HG03342 (cell line): Measurements from ENCODE around the gene MTMR4.
A peak's percentile ranks its signal among the peaks of the same experiment; 100 is the strongest.
"Not testable (repeated sequence)": the region's sequence is repeated elsewhere in the genome, so short reads cannot be mapped to it uniquely, and the experiment has no call there.

Experiments
- ATAC-seq: cut with Tn5 transposase; IDR thresholded peaks from one replicate; pipeline ENCODE4 v1.9.1; 2021; ENCODE audit warnings: mild to moderate bottlenecking, moderate library complexity; ENCODE audit not compliant: unreplicated experiment

The MTMR4 gene

DNA sequence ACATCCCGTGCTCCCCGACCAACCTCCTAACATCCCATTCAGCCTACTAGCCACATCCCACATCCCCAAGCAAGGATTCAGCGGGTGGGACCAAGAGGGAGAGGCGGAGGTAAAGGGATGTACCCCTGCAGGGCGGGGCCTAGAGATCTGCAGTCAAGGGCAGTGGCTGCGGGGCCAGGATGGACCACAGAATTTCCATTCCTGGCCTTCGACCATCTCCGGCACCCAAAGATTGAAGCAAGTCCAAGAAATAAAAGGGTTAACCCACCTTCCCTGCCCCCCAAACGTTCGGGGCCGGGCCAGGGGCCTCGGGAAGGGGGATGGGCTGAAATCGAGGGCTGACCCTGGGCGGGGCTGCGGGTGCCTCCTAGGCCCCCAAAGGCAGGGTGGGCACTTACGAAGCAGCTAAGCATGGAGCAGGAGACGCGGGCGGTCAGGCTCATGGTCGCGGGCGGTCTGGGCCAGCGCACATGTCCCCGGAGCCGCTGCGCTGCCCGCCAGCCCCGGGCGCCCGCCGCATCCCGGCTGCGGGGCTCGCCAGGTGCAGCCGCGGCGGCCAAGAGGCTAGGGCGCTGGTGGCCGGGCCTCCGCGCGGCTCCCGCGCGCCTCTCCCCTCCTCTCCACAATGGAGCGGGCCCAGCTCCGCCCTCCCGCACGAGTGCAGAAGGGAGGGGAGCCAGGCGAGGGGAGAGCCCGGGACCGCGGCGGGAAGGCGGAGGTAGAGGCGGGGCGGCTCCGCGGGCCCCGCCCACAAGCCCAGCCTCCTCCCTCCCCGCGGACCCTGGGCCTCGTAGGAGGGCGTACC is at the start of gene MTMR4:
Gene MTMR4, minus strand, starts transcription at position 674 of the 805 bp plus-strand sequence. Its CDS starts 231 bp downstream, at position 443.
- no peak for ATAC-seq

DNA sequence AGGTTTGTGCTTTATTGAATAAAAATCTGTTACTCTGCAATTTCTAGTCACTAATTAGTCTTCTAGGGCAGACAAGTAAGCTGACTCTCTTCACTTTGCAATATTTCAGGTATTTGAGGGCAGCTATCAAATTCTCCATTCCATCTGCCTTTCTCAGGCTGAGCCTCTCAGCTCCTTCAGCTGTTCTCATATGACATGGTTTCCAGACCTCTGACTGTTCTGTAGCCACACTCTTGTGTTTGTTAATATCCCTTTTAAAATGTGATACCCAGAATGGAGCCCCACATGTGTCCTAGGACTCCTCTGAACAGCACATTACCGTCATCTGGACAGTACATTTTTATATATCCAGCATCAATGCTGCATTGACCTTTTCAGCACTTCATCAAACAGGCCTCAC is 46.1 kb upstream of the MTMR4 start:
- no peak for ATAC-seq

DNA sequence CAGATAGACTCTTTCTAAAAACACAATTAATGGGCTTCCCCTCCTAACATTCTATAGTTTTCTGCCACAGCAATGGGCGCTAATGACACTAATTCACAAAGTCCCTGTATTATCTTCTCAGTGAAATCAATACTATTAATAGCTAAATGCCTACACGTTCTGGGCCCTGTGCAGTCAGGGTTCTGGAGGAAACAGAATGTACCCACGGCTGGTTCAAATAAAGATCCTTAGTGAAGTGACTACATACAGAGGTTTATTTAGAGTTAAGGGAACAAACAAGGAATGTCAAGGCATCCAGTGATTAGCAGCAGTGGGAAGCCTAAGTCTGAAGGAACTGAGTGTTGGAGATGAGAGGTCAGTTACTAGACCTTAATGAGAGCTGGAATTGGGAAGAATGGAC is 43.5 kb upstream of the MTMR4 start:
- ATAC-seq, result no peak

- ATAC-seq, result no peak
These were observed 42.4 kb upstream of the MTMR4 start for GRCh38 chr17:58556833-58557250.

DNA sequence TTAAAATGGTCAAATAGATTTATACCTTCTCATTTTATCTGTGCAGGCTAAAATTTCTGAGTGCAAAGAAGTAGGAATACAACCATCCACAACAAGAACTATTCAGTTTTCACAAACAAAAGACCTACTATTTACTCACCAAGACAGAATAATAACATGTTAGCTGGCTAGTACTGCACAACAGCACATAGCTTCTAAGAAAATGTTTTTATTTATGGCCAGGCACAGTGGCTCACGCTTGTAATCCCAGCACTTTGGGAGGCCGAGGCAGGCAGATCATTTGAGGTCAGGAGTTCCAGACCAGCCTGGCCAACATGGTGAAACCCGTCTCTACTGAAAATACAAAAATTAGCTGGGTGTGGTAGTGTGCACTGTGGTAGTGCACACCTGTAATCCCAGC is 40.7 kb upstream of the MTMR4 start:
- not testable (repeated sequence) for ATAC-seq

GRCh38 chr17:58541249-58541648 is 26.8 kb upstream of the MTMR4 start:
- no peak for ATAC-seq

DNA sequence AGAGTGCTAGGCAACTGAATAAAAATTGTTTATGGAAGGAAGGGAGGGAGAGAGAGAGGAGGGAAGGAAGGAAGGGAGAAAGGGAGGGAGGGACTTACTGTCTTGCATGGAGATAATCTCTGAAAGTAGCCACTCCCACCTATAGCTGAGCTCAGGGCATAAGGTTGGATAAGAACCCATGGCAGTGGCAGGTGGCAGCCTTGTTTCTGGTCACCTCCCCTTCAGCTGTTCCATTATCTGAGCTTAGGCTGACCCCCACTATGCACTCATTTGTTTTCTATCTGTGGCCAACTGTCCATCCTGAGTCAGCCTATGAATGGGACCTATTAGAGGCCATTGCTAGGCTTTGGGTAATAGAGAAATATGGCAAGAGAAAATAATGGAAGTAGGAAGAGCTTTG is 25.3 kb upstream of the MTMR4 start:
- no peak for ATAC-seq

DNA sequence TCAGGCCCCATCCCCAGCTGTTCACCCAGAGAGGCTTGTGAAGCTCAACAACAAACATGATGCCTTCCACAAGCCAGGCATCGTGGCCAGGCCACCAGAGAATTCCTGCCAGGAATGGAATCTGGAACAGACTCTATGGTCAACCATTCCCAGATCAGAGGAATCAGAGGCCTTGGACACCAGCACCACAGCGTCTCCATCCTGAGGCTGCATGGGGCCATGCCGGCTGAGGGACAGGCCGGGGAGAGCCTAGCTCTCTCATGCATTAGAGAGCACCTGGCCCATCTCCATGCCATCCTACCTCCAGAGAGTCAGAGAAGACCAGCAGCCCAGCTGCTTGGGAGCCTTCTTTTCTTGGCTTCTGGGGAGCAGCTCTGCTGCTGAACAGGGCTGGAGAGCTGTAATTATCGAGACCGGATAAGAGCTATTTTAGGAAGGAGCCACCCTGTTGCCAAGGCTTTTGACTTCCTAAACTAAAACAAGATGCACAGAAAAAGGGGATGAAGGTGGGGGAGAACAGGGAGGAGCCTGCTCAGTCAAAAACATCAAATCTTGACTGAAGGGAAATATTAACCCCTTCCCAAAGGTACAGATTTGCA is 24.5 kb upstream of the MTMR4 start:
- no peak for ATAC-seq

- ATAC-seq, result no peak
These were observed 22.8 kb upstream of the MTMR4 start for GRCh38 chr17:58537266-58537665.

DNA sequence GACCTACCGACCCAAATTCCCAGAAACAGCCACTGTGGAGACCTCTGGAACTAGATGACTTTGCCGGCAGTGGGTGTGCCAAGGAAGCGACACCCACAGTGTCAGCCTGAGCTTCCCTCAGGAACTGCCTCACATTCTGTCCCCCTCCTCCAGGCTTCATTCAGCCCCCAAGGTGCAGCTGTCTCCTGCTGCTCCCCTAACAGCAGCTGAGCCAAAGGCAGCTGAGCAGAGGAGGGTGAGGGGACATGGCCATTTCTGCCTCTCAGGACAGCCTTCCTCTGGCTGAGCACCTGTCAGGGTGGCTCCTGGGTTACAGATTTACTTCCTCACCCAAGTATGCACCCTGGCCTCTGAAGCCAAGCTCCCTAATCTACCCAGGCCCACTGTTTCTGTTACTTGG is 22.1 kb upstream of the MTMR4 start:
- no peak for ATAC-seq

GRCh38 chr17:58535431-58535830 is 21.0 kb upstream of the MTMR4 start:
- ATAC-seq, result no peak

GRCh38 chr17:58534901-58535421 is 20.5 kb upstream of the MTMR4 start:
- ATAC-seq, result no peak

DNA sequence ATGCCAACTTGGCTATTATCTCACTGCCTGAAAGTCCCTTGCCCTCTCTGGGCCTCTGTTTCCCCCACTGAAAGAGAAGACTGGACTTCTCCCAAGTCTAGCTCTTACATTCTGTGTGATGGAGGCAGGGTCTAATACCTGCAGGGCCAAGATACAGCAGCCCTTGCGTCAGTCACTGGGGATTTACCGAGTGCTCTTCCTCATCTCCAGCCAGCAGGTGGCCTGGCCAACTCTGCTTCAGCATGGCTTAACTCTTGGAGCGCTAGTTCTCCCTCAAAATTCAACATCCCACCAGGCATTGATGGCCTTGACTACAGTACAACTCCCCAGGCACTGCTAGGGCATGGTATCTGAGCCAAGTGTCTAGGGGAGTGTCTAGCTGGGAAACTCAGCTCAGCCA is 19.9 kb upstream of the MTMR4 start:
- no peak for ATAC-seq

- no peak for ATAC-seq
These were observed 19.3 kb upstream of the MTMR4 start for GRCh38 chr17:58533616-58534188.

- no peak for ATAC-seq
These were observed 18.1 kb upstream of the MTMR4 start for GRCh38 chr17:58532555-58532951.

GRCh38 chr17:58531661-58532554 is 17.5 kb upstream of the MTMR4 start:
- ATAC-seq, result peak; percentile 60

DNA sequence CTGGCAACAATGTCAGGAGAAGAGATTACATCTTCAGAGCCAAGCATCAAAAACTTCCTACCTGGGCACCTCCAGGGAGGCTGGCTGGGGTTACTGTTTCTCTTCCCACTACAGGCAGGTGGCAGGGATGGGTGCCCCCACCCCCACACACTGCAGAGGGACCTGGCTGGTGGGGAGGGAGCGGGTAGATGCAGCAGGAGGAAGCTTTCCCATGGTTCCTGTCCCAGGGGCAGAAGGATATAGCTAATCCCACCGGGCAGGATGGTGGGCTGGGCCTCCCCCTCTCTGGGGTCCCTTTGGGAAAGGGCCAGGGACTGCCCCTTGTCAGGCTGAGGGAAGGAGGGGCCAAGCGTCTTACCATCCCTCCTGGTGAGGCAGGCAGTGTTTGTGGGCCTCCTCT is 16.7 kb upstream of the MTMR4 start:
- ATAC-seq, result no peak

- no peak for ATAC-seq
These were observed 16.2 kb upstream of the MTMR4 start for GRCh38 chr17:58530655-58531054.

DNA sequence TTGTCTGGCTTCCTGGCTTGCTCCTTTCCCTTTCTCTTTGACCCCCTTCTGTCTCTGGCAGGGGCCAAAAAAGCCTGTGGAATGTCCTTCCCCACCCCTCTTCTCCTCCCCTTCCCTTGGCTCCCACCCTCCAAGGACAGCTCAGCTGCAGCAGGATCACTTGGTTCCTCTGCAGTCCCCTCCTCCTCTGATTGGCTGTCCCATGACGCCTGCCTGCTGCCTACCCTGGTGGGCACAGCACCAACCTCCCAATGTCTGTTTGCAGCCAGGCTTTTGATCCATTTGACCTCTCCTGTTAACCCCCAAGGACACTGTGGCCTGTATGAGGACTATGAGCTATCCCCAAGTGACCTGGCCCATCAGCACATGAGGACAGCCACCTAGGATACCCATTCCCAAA is 14.8 kb upstream of the MTMR4 start:
- ATAC-seq, result no peak

GRCh38 chr17:58528443-58528842 is 14.0 kb upstream of the MTMR4 start:
- ATAC-seq, result no peak

DNA sequence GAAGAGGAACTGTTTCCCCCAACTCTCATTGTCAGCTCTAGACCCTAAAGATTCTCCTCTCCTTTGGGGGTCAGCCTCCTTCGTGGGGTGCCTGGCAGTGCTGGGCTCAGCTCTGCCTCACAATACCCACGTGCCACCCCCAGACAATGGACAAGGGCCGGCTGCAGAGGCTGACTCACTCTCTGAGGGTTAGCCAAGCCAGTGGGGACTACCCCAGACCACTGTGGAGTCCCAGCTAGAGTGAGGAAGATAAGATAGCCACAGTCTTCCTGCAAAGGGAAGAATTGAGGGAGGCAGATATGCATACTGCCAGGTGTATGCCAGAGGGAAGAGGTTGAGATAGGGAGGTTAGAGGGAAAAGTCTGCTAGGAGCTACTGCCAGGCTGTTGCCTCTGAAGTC is 13.5 kb upstream of the MTMR4 start:
- no peak for ATAC-seq
